SK-N-SH (cell line): ENCODE results near the gene TRAM2. TPM values are rescaled to one million over a fixed set of nuclear protein-coding genes. Genes with fewer than 3 reads are reported as not detected.

Experiments
- CTCF ChIA-PET: fragments of 300-600, 350-600 bp; formaldehyde crosslinking; extraction: SDS; loops from one replicate; lab custom pipeline; 2021; lab: Yijun Ruan, JAX
- POLR2A ChIA-PET: fragments of 350-600 bp; sonication (Branson Sonifier 250); formaldehyde crosslinking; extraction: SDS; loops from one replicate; lab custom pipeline; 2020; ENCODE audit warnings: antibody characterized with exemption, inconsistent platforms; lab: Yijun Ruan, JAX
- DNase-seq: peaks from one replicate; pipeline ENCODE4 v3.0.0; 2012
- H2AFZ ChIP-seq: fragments of 200-600 bp; sonication (generic); 2 replicates; pipeline ENCODE4 v1.8.1; 2016; ENCODE audit warnings: antibody characterized with exemption, mild to moderate bottlenecking, low read depth
- H3F3A ChIP-seq: fragments of 200-600 bp; sonication (generic); replicated peaks from 2 replicates; pipeline ENCODE3; 2016; ENCODE audit warnings: antibody characterized with exemption, mild to moderate bottlenecking; ENCODE audit not compliant: insufficient read depth
- H3K27ac ChIP-seq, 2 experiments: fragments of 200-500 bp in 1 of 2; fragments of 200-600 bp in 1 of 2; sonication (Bioruptor generic) in 1 of 2; sonication (generic), shearing (Covaris generic) in 1 of 2; 2 replicates each; pipeline versions ENCODE4 v1.5.1 to v1.6.1; 2014 to 2016; ENCODE audit warnings: low read depth in 2 of 2, inconsistent platforms in 1 of 2, low read length in 1 of 2, mild to moderate bottlenecking in 1 of 2, mixed read lengths in 1 of 2
- H3K27me3 ChIP-seq: fragments of 200-600 bp; sonication (generic), shearing (Covaris generic); 2 replicates; pipeline ENCODE4 v1.6.1; 2016; ENCODE audit warnings: mixed run types; ENCODE audit not compliant: insufficient read depth
- H3K36me3 ChIP-seq, 2 experiments: fragments of 200-500 bp in 1 of 2; fragments of 200-600 bp in 1 of 2; sonication (Bioruptor generic) in 1 of 2; sonication (generic) in 1 of 2; replicated peaks in 1 of 2; 2 replicates each; pipeline versions ENCODE3 to v1.5.1; 2014 to 2016; ENCODE audit warnings: low read length in 1 of 2, mild to moderate bottlenecking in 1 of 2; ENCODE audit not compliant: insufficient read depth in 2 of 2, control insufficient read depth in 1 of 2
- H3K4me1 ChIP-seq, 2 experiments: fragments of 200-500 bp in 1 of 2; fragments of 200-600 bp in 1 of 2; sonication (Bioruptor generic) in 1 of 2; sonication (generic), shearing (Covaris generic) in 1 of 2; 2 replicates each; pipeline versions ENCODE4 v1.5.1 to v1.6.1; 2014 to 2016; ENCODE audit warnings: low read depth in 1 of 2, low read length in 1 of 2, mixed run types in 1 of 2; ENCODE audit not compliant: insufficient read depth in 2 of 2, control insufficient read depth in 1 of 2
- H3K4me2 ChIP-seq: fragments of 200-600 bp; sonication (generic), shearing (Covaris generic); 2 replicates; pipeline ENCODE4 v1.6.1; 2017; ENCODE audit warnings: mixed run types
- H3K4me3 ChIP-seq, 2 experiments: fragments of 200-500 bp in 1 of 2; fragments of 200-600 bp in 1 of 2; sonication (Bioruptor generic) in 1 of 2; sonication (generic), shearing (Covaris generic) in 1 of 2; 2 replicates each; pipeline versions ENCODE4 v1.5.1 to v1.8.1; 2014 to 2016; ENCODE audit warnings: low read depth in 2 of 2, inconsistent platforms in 1 of 2, low read length in 1 of 2, mild to moderate bottlenecking in 1 of 2, mixed read lengths in 1 of 2, moderate library complexity in 1 of 2
- H3K79me2 ChIP-seq: fragments of 200-600 bp; sonication (generic); 2 replicates; pipeline ENCODE4 v1.8.1; 2017; ENCODE audit warnings: mild to moderate bottlenecking; ENCODE audit not compliant: insufficient read depth
- H3K9ac ChIP-seq: fragments of 200-600 bp; sonication (generic); 2 replicates; pipeline ENCODE4 v1.6.1; 2017; ENCODE audit warnings: mixed run types
- H3K9me2 ChIP-seq: fragments of 200-600 bp; sonication (generic); 2 replicates; pipeline ENCODE4 v1.6.1; 2017; ENCODE audit warnings: mixed run types
- H3K9me3 ChIP-seq: fragments of 200-600 bp; sonication (generic); 2 replicates; pipeline ENCODE4 v1.6.1; 2017; ENCODE audit warnings: mixed run types, mild to moderate bottlenecking, moderate library complexity
- H4K20me1 ChIP-seq: fragments of 200-600 bp; sonication (generic); 2 replicates; pipeline ENCODE4 v1.6.1; 2017; ENCODE audit warnings: mild to moderate bottlenecking, mixed run types; ENCODE audit not compliant: insufficient read depth
- CTCF ChIP-seq: fragments of 200-600 bp; sonication (generic); IDR thresholded peaks from 2 replicates; pipeline ENCODE4 v1.6.1; 2017; ENCODE audit warnings: antibody characterized with exemption, mild to moderate bottlenecking, moderate library complexity
- FOSL2 ChIP-seq: IDR thresholded peaks from 2 replicates; pipeline ENCODE4 v1.4.0; 2012; ENCODE audit warnings: low read depth, mild to moderate bottlenecking, moderate library complexity, borderline replicate concordance
- GABPA ChIP-seq: IDR thresholded peaks from 2 replicates; pipeline ENCODE4 v1.4.0; 2012; ENCODE audit warnings: low read depth, mild to moderate bottlenecking
- IRF3 ChIP-seq: fragments of 150-350 bp; IDR thresholded peaks from 2 replicates; pipeline ENCODE4 v1.6.1; 2016; ENCODE audit warnings: mild to moderate bottlenecking, low read depth, low read length
- JUND ChIP-seq: IDR thresholded peaks from 2 replicates; pipeline ENCODE4 v1.4.0; 2012
- MXI1 ChIP-seq: IDR thresholded peaks from 2 replicates; pipeline ENCODE4 v1.6.1; 2012; ENCODE audit warnings: mild to moderate bottlenecking, low read depth, low read length, improper control_type of control experiment
- TEAD4 ChIP-seq: IDR thresholded peaks from 2 replicates; pipeline ENCODE4 v1.4.0; 2012; ENCODE audit warnings: mild to moderate bottlenecking, borderline replicate concordance; ENCODE audit not compliant: insufficient read depth
- USF1 ChIP-seq: IDR thresholded peaks from 2 replicates; pipeline ENCODE4 v1.4.0; 2012; ENCODE audit warnings: low read depth, borderline replicate concordance
- YY1 ChIP-seq: IDR thresholded peaks from 2 replicates; pipeline ENCODE4 v1.4.0; 2012; ENCODE audit warnings: low read depth, mild to moderate bottlenecking
- ZBTB33 ChIP-seq: IDR thresholded peaks from 2 replicates; pipeline ENCODE4 v1.4.0; 2012; ENCODE audit warnings: low read depth, borderline replicate concordance
- WGBS: methylation state at CpG from one replicate; pipeline ENCODE4 v1.1.6; 2017; ENCODE audit warnings: low lambda C conversion rate; 5-methylcytosine and 5-hydroxymethylcytosine counted together
- polyA plus RNA-seq, 3 experiments: library from polyadenylated mRNA; depleted of rRNA; stranded (reverse); fragments of >200 nt; gene quantifications; 2 replicates each; pipeline ENCODE4 v1.2.3, GENCODE V29; 2012

The TRAM2 gene
- polyA plus RNA-seq, 1 of the 3 experiments (the other 2 are of a cell fraction): 26.4 TPM

GRCh38 chr6:52566201-52566600, 10.7 kb downstream of the TRAM2 start (continued):
- TF ChIP-seq IRF3: no peak
- no peak for TF ChIP-seq FOSL2
- no peak for TF ChIP-seq CTCF
- TF ChIP-seq ZBTB33: no peak
- no peak for TF ChIP-seq MXI1
- no peak for TF ChIP-seq USF1

GRCh38 chr6:52564856-52565255, 12.0 kb downstream of the TRAM2 start:
- Histone ChIP-seq H3K36me3 (peaks cover 0 to 6% of the 10 kb centered on the region in 2 experiments), H3K27ac (no peak overlapping the region), H2AFZ (no peak overlapping the region), H3K4me1 (peaks cover 10 to 22% of the 10 kb centered on the region in 2 experiments), H3K4me2 (no peak overlapping the region), H3K9ac (no peak overlapping the region), H3K9me3 (no peaks in the 10 kb centered on the region), H3K4me3 (no peak overlapping the region), H3K79me2 (peaks cover 100% of the 10 kb centered on the region), H3K27me3 (no peaks in the 10 kb centered on the region), H3K9me2 (no peaks in the 10 kb centered on the region), H3F3A (peaks cover 9% of the 10 kb centered on the region), H4K20me1 (peaks cover 76% of the 10 kb centered on the region)
- POLR2A ChIA-PET: no interaction called here
- CTCF ChIA-PET: interaction anchor here (3.9 to 4.0 kb wide), 2 partner anchors 11 to 13 kb away, joined by 15 to 21 read pairs; partner anchors contain the start of gene TRAM2
- TF ChIP-seq TEAD4 (no peak), YY1 (no peak), JUND (no peak), GABPA (no peak)
- no peak for DNase-seq
- 97% methylated on average over 3 of the region's 3 CpGs for WGBS
